C4-2B (cell line): Measurements from ENCODE around the gene VPS13D.

Experiments used
- H3K27ac ChIP-seq: fragments of 450-650 bp; 2 replicates; pipeline ENCODE4 v1.5.1; 2017
- ZFX ChIP-seq: fragments of 450-650 bp; IDR thresholded peaks from 2 replicates; pipeline ENCODE4 v1.6.1; 2017
- TF ChIP-seq, protein P1 (sequence below): fragments of 450-650 bp; conservative IDR thresholded peaks from 2 replicates; pipeline ENCODE4 v1.5.1; 2017; ENCODE audit warnings: mild to moderate bottlenecking

VPS13D gene

DNA sequence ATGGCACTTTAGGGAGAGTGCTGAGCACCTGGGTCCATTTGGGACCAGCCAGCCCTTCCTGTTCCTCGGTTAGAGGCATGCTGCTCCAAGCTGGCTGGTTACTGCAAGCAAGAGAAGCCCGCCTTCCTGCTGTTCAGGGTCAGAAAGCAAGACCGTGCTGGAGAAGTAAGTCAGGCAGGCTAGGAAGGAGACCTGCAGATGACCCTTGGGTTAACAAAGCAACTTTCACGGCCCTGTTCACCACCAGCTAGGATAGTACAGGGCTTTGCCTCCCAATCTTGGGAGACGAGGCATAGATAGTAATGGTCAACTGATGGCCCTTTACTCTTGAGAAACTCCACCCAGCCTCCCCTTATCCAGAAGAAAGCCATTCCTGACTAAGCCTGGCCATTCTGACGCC, 252.1 kb downstream of the VPS13D start:
- TF ChIP-seq, protein P1, sequence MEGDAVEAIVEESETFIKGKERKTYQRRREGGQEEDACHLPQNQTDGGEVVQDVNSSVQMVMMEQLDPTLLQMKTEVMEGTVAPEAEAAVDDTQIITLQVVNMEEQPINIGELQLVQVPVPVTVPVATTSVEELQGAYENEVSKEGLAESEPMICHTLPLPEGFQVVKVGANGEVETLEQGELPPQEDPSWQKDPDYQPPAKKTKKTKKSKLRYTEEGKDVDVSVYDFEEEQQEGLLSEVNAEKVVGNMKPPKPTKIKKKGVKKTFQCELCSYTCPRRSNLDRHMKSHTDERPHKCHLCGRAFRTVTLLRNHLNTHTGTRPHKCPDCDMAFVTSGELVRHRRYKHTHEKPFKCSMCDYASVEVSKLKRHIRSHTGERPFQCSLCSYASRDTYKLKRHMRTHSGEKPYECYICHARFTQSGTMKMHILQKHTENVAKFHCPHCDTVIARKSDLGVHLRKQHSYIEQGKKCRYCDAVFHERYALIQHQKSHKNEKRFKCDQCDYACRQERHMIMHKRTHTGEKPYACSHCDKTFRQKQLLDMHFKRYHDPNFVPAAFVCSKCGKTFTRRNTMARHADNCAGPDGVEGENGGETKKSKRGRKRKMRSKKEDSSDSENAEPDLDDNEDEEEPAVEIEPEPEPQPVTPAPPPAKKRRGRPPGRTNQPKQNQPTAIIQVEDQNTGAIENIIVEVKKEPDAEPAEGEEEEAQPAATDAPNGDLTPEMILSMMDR = no peak
- TF ChIP-seq ZFX = no peak
- no peak overlapping the region for H3K27ac ChIP-seq

DNA sequence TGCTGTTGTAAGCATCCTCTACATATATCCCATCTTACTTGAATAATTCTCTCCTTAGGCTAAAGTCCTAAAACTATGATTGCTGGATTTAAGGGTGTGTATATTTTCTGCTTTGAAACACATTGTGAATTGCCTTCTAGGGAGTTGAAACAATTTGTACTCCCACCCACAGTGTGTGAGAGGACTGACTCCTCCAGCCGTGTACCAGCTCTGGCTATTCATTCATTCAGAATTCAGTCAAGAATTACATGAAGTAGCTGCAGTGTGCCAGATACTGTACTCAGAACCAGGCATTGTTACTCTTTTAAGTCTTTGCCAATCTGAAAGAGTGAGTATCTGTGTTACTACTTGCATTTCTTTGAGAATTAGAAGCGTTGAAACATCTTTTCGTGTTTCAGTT, 253.2 kb downstream of the VPS13D start:
- H3K27ac ChIP-seq = no peak overlapping the region

DNA sequence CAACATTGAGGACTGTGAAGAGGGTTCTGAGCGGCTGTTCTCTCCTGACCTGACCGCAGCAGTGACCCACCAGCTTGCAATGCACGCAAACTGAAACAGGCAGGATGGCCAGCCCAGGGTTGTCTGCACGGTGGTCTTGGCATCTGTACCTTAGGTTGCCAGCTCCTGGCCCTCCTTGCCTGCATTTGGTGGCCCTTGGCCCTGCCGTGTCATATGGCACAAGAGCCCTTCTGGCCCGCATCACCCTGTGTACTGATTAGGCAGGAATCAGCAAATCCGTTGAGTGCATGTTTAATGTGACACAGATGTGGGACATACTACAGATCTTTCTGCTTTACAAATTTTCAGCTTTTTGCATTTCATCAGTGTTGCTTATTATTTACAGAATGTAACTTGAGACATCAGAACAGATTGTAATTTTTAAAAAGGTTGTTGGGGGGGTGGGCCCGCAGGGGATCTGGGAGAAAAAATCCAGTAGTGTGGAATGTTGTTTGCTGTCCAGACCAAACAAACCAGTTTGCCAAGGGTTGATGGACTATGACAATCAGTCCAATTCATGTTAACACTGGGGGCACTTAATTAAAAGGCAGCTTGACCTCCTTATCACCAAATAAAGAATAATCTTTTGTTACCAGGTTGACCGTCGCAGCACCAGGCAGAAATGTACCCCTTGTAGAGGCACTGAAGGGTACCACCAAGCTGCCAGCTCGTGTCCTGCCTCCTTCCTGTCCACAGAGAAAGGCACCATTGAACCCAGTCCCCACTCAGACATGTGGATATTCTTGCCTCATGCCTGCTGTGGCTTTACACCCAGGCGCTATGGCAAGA, 255.6 kb downstream of the VPS13D start:
- peak overlapping the region; percentile 63 for H3K27ac ChIP-seq
- TF ChIP-seq, protein P1 = no peak

More for the DNA sequence above, 253.2 kb downstream of the VPS13D start:
- TF ChIP-seq ZFX = no peak
- TF ChIP-seq, protein P1 = no peak

DNA sequence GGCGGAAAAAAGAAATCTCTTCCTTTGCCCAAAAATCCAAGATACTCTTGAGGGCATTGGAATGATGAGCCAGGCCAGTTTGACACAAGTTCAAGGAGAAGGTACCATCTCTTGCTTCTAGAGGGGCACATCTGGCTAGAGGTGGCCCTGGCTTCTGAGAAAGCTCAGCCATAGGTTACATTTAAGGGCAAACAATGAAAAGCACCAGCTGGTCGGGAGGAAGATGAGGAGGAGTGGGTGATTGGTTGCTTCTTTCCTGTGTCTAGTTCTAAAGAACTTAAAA, 256.2 kb downstream of the VPS13D start:
- peak overlapping the region; percentile 63 for H3K27ac ChIP-seq

DNA sequence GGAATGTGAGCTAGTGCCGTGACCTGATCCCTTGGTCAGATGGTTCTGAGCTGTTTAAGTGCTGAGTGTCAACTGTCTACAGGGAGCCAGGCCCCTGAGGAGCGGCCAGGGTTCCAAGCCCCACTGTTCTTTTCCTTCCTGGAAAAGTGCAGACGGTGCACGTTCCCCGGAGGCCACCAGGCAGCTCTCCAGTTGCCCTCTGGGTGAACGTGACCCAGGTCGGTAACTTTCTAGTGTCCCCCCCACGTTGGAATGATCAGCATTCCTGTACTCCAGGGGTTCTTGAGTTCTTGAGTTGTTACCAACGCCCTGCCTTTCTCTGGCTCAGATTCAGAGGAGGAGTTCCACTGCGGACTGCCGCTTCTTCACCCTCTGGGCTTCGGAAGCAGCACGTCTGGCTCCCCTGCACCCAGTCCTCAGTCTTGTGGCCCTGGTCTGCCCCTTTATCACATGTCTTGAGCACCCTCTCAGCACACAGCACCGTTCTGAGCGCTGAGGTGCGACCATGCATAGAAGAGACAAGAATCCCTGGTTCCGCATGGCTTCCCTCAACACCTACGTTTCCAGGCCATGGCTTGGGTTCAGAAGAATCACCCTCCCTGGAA, 256.7 kb downstream of the VPS13D start:
- TF ChIP-seq ZFX = no peak
- TF ChIP-seq, protein P1 = no peak
- H3K27ac ChIP-seq = peak overlapping the region; percentile 63

More for the DNA sequence above, 256.2 kb downstream of the VPS13D start:
- no peak for TF ChIP-seq ZFX
- TF ChIP-seq, protein P1 = no peak

DNA sequence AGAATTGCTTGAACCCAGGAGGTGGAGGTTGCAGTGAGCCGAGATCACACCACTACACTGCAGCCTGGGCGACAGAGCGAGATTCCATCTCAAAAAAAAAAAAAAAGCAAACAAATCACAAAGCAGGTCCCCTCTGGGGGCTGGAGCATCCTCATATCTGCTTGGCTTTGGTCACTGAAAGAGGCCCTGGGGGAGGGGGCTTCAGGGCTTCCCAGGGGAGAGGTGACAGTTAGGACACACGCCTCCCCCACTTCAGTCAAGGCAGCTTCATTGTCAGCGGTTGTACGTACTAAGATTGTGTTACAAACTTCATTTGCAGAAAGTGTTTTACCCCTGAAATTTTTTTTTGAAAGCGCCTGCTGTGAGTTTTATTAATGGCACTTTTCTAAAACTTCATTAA, 257.7 kb downstream of the VPS13D start:
- TF ChIP-seq, protein P1 = no peak
- TF ChIP-seq ZFX = no peak
- no peak overlapping the region for H3K27ac ChIP-seq

DNA sequence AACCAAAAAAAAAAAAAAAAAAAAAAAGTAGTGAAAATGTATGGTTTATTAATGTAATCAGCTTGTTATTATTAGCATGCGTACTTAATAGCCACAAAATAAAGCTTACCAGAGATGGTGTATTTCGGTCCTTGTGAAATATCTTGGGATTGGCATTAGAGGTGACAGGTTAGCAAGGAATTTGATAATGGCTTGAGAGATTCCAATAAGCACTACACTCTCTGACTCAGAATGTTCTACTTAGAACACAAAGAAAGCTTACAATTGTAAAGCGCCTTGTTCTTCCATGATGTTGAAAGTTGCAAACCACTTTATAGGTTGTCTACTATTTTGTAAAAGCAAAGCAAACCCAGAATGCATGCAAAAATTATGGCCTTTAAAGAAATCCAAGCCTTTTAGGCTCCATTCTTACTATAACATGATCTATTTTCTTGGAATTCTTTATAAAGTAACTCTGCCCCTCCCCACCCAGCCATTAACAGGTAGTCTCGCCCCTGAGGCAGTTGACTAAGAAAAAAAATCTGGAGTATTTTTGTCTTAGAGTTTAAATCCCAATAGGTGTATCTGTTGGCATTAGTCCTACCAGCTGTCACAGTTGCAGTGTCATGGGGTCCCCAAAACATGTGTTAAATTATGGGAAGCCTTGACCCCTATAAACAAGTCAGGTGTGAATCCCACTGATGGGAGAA, 259.0 kb downstream of the VPS13D start:
- TF ChIP-seq, protein P1 = no peak
- TF ChIP-seq ZFX = no peak

More for the DNA sequence above, 259.0 kb downstream of the VPS13D start:
- no peak overlapping the region for H3K27ac ChIP-seq
